Loucy (cell line): ENCODE data around the gene PRR7.

Experiments
- EZH2phosphoT487 ChIP-seq: fragments of 200-600 bp; IDR thresholded peaks from 2 replicates; pipeline ENCODE4 v1.6.1; 2018; ENCODE audit warnings: antibody characterized with exemption, mild to moderate bottlenecking, moderate library complexity, borderline replicate concordance
- TF ChIP-seq, protein P1 (sequence below): fragments of 200-600 bp; sonication (generic); conservative IDR thresholded peaks from 2 replicates; pipeline ENCODE4 v1.5.1; 2014; ENCODE audit warnings: mild to moderate bottlenecking, antibody characterized with exemption, low read length

DNA sequence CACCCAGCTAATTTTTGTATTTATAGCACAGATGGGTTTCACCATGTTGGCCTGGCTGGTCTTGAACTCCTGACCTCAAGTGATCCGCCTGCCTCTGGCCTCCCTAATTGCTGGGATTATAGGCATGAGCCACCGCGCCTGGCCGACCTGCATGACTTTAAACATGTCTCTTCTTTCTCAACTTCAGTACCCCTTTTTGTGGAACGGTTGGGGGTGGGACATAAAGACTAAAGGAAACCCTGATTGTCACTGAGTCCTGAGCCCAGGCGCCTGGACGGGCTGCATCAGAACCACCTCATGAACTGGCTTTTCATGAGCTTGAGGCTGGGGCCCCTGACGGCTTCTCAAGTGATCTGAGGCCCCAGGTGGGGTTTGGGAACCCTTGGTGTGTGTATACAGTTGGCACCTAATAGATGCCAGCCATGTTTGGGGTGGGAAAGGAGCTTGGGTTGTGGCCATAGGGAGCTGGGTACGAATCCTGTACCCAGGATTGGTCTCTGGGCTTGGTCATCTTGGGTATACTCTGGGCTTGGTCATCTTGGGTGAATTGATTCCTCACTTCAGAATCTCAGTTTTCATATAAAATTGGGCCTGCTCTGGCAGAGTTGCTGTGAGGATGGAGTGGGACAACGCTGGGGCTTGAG lies 17.9 kb upstream of the PRR7 start:
- TF ChIP-seq, protein P1, sequence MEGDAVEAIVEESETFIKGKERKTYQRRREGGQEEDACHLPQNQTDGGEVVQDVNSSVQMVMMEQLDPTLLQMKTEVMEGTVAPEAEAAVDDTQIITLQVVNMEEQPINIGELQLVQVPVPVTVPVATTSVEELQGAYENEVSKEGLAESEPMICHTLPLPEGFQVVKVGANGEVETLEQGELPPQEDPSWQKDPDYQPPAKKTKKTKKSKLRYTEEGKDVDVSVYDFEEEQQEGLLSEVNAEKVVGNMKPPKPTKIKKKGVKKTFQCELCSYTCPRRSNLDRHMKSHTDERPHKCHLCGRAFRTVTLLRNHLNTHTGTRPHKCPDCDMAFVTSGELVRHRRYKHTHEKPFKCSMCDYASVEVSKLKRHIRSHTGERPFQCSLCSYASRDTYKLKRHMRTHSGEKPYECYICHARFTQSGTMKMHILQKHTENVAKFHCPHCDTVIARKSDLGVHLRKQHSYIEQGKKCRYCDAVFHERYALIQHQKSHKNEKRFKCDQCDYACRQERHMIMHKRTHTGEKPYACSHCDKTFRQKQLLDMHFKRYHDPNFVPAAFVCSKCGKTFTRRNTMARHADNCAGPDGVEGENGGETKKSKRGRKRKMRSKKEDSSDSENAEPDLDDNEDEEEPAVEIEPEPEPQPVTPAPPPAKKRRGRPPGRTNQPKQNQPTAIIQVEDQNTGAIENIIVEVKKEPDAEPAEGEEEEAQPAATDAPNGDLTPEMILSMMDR, result no peak
- TF ChIP-seq EZH2phosphoT487, result no peak
